PC-3 (cell line): ENCODE data around the gene HHIPL1. TPM values are rescaled to one million over a fixed set of nuclear protein-coding genes. Genes with fewer than 3 reads are reported as not detected.

Experiments
- ATAC-seq: fragments of 200-7000 bp; cut with Tn5 transposase; 2 replicates; pipeline ENCODE4 v1.9.1; 2020; ENCODE audit warnings: mild to moderate bottlenecking, moderate library complexity
- BruUV-seq: library from RNA; stranded (reverse); fragments of 400-500 nt; replicated peaks from 2 replicates; lab custom pipeline; 2021; lab: Mats Ljungman, UMichigan
- CTCF ChIA-PET: fragments of 300-600 bp; sonication (Branson Sonifier 250); formaldehyde crosslinking; loops from one replicate; lab custom pipeline; 2022; ENCODE audit warnings: antibody characterized with exemption; lab: Charles Lee
- POLR2A ChIA-PET: fragments of 300-600 bp; sonication (Branson Sonifier 250); formaldehyde crosslinking; loops from one replicate; lab custom pipeline; 2022; ENCODE audit warnings: antibody characterized with exemption; ENCODE audit not compliant: unreplicated experiment; lab: Charles Lee
- DNase-seq: peaks from one replicate; pipeline ENCODE4 v3.0.0-alpha.2; 2015
- H2AFZ ChIP-seq: fragments of 300-600 bp; sonication (generic); 2 replicates; pipeline ENCODE4 v1.6.0; 2016; ENCODE audit warnings: antibody characterized with exemption, low read length
- H3F3A ChIP-seq: fragments of 300-600 bp; sonication (generic); one replicate; pipeline ENCODE4 v1.6.0; 2017; ENCODE audit warnings: antibody characterized with exemption, low read length, control low read depth, mild to moderate bottlenecking; ENCODE audit not compliant: unreplicated experiment
- H3K27ac ChIP-seq: fragments of 300-600 bp; sonication (generic); 2 replicates; pipeline ENCODE4 v1.5.1; 2016; ENCODE audit warnings: mild to moderate bottlenecking, low read length
- H3K27me3 ChIP-seq: fragments of 300-600 bp; sonication (generic); 2 replicates; pipeline ENCODE4 v1.6.1; 2016; ENCODE audit warnings: low read length, mixed read lengths
- H3K36me3 ChIP-seq: fragments of 300-600 bp; sonication (generic); 2 replicates; pipeline ENCODE4 v1.6.1; 2016; ENCODE audit warnings: low read depth, mixed run types, low read length, mixed read lengths
- H3K4me1 ChIP-seq: fragments of 300-600 bp; sonication (generic); 2 replicates; pipeline ENCODE4 v1.5.1; 2016; ENCODE audit warnings: low read length; ENCODE audit not compliant: insufficient read depth
- H3K4me2 ChIP-seq: fragments of 300-600 bp; sonication (generic); 2 replicates; pipeline ENCODE4 v1.6.0; 2016; ENCODE audit warnings: low read length
- H3K4me3 ChIP-seq: fragments of 300-600 bp; sonication (generic); 2 replicates; pipeline ENCODE4 v1.5.1; 2016; ENCODE audit warnings: mild to moderate bottlenecking, low read length, mixed read lengths
- H3K79me2 ChIP-seq: fragments of 300-600 bp; sonication (generic); 2 replicates; pipeline ENCODE4 v1.6.1; 2017; ENCODE audit warnings: low read length, mixed read lengths
- H3K9ac ChIP-seq: fragments of 300-600 bp; sonication (generic); 2 replicates; pipeline ENCODE4 v1.6.0; 2016; ENCODE audit warnings: mild to moderate bottlenecking, low read length
- H3K9me2 ChIP-seq: fragments of 300-600 bp; sonication (generic); replicated peaks from 2 replicates; pipeline ENCODE4 v1.6.1; 2016; ENCODE audit warnings: mixed run types, low read length, mixed read lengths
- H3K9me3 ChIP-seq: fragments of 300-600 bp; sonication (generic); 2 replicates; pipeline ENCODE4 v1.6.1; 2016; ENCODE audit warnings: low read length, mixed read lengths
- H4K20me1 ChIP-seq: fragments of 300-600 bp; sonication (generic); 2 replicates; pipeline ENCODE4 v1.6.1; 2016; ENCODE audit warnings: low read length, mixed read lengths
- CTCF ChIP-seq: fragments of 300-600 bp; sonication (generic); conservative IDR thresholded peaks from 2 replicates; pipeline ENCODE4 v1.5.1; 2017; ENCODE audit warnings: antibody characterized with exemption, low read depth, mild to moderate bottlenecking, low read length
- EZH2 ChIP-seq: fragments of 300-600 bp; sonication (generic); IDR thresholded peaks from one replicate; pipeline ENCODE4 v1.6.1; 2017; ENCODE audit warnings: antibody characterized with exemption, mild to moderate bottlenecking, low read length; ENCODE audit not compliant: unreplicated experiment
- EZH2phosphoT487 ChIP-seq: fragments of 300-600 bp; sonication (generic); IDR thresholded peaks from 2 replicates; pipeline ENCODE4 v1.6.1; 2018; ENCODE audit warnings: mild to moderate bottlenecking, antibody characterized with exemption, low read length, borderline replicate concordance
- intact Hi-C: fragments of 100-400 bp; cut with micrococcal nuclease; formaldehyde crosslinking; loops from 2 replicates; pipeline ENCODE4 v1.9.0; 2023
- total RNA-seq: library from RNA; depleted of rRNA; stranded (reverse); fragments of >200 nt; gene quantifications from 2 replicates; pipeline ENCODE4 v1.2.3, GENCODE V29; 2014

The HHIPL1 gene
- total RNA-seq, 1 experiment from 2014 or later = 0.84 TPM

- no peaks in the 10 kb centered on the region for H3K9me3 ChIP-seq
- no peaks in the 10 kb centered on the region for H3K9me2 ChIP-seq
- no peaks in the 10 kb centered on the region for H3K27me3 ChIP-seq
- peak overlapping the region; percentile 74 for H3K9ac ChIP-seq
- ATAC-seq (peak; percentile 14), DNase-seq (peak; percentile 72)
- peaks cover 33% of the 10 kb centered on the region for H3K79me2 ChIP-seq
- peak overlapping the region; percentile 92 for H3K4me3 ChIP-seq
- no TSS peak for BruUV-seq
- H4K20me1 ChIP-seq = peaks cover 24% of the 10 kb centered on the region
- H3K36me3 ChIP-seq = no peaks in the 10 kb centered on the region
- H3K4me1 ChIP-seq = peaks cover 18% of the 10 kb centered on the region
- intact Hi-C loops = loop anchor here (2.0 kb wide), 3 partner anchors 31 to 81 kb away; no protein-coding TSS in a partner anchor
- no peak overlapping the region for H3K27ac ChIP-seq
- H3K4me2 ChIP-seq = peak overlapping the region; percentile 100
- H3F3A ChIP-seq = no peaks in the 10 kb centered on the region
- CTCF ChIA-PET = interaction anchor here (0.6 to 0.9 kb wide), 2 partner anchors 39 to 79 kb away, joined by 4 to 8 read pairs; no protein-coding TSS in a partner anchor
- POLR2A ChIA-PET = interaction anchor here (0.6 kb wide), 3 partner anchors 53 to 366 kb away, joined by 3 to 8 read pairs (median 4); no protein-coding TSS in a partner anchor
- H2AFZ ChIP-seq = peak overlapping the region; percentile 98
- no peak for TF ChIP-seq EZH2phosphoT487
- no peak for TF ChIP-seq CTCF
- TF ChIP-seq EZH2 = no peak
These were observed 39.5 kb upstream of the HHIPL1 start for GRCh38 chr14:99605299-99605961.

GRCh38 chr14:99606359-99606758, 38.6 kb upstream of the HHIPL1 start:
- H3K9ac ChIP-seq = no peak overlapping the region
- ATAC-seq = no peak

More at GRCh38 chr14:99606359-99606758, 38.6 kb upstream of the HHIPL1 start:
- intact Hi-C loops = no loop called here
- no TSS peak for BruUV-seq
- Histone ChIP-seq H3K9me3 (no peaks in the 10 kb centered on the region), H3F3A (no peaks in the 10 kb centered on the region), H3K4me1 (peaks cover 9% of the 10 kb centered on the region), H3K9me2 (no peaks in the 10 kb centered on the region), H3K4me2 (no peak overlapping the region), H3K79me2 (peaks cover 24% of the 10 kb centered on the region), H4K20me1 (peaks cover 15% of the 10 kb centered on the region), H2AFZ (no peak overlapping the region), H3K4me3 (no peak overlapping the region), H3K27ac (no peak overlapping the region), H3K36me3 (no peaks in the 10 kb centered on the region), H3K27me3 (no peaks in the 10 kb centered on the region)
- ChIA-PET CTCF (interaction anchor here (0.6 kb wide), 1 partner anchor 341 kb away, joined by 3 read pairs; no protein-coding TSS in a partner anchor), POLR2A (no interaction called here)
- DNase-seq = no peak
- no peak for TF ChIP-seq EZH2
- TF ChIP-seq CTCF = no peak
- no peak for TF ChIP-seq EZH2phosphoT487
